DND-41 (cell line): Measurements from ENCODE around the gene ANKS1B.

Experiments
- CTCF ChIP-seq: IDR thresholded peaks from 2 replicates; pipeline ENCODE4 v1.5.1; 2012; ENCODE audit warnings: borderline replicate concordance, low read length, moderate library complexity, mild to moderate bottlenecking; ENCODE audit not compliant: poor library complexity, severe bottlenecking; ENCODE audit errors: extremely low read depth
- EZH2 ChIP-seq: IDR thresholded peaks from 3 replicates; pipeline ENCODE4 v1.6.1; 2012; ENCODE audit warnings: borderline replicate concordance, low read depth, mild to moderate bottlenecking, moderate library complexity, low read length, inconsistent platforms; ENCODE audit not compliant: severe bottlenecking

- TF ChIP-seq CTCF (no peak), EZH2 (no peak)
These were observed 83.6 kb downstream of the ANKS1B start for GRCh38 chr12:99901181-99901580.
